GM12878 (cell line): ENCODE results near the gene PTPMT1.

Source experiments
- BHLHE40 ChIP-seq, 2 experiments: fragments of 450-650 bp in 1 of 2; IDR thresholded peaks; 2 replicates each; pipeline ENCODE4 v1.6.1; 2011 to 2017; ENCODE audit warnings: low read depth in 2 of 2, borderline replicate concordance in 1 of 2, improper control_type of control experiment in 1 of 2, low read length in 1 of 2, mild to moderate bottlenecking in 1 of 2
- CTCF ChIP-seq, 3 experiments: IDR thresholded peaks in 2 of 3; conservative IDR thresholded peaks in 1 of 3; 2 replicates each; pipeline ENCODE4 v1.5.1; 2011; ENCODE audit warnings: low read depth in 3 of 3, low read length in 3 of 3, mild to moderate bottlenecking in 3 of 3, control low read depth in 2 of 3, moderate library complexity in 2 of 3, inconsistent platforms in 1 of 3, mixed read lengths in 1 of 3; ENCODE audit not compliant: control insufficient read depth in 2 of 3, insufficient read depth in 1 of 3; ENCODE audit errors: extremely low read depth in 1 of 3
- MYC ChIP-seq: IDR thresholded peaks from 2 replicates; pipeline ENCODE4 v1.6.1; 2011; ENCODE audit warnings: mild to moderate bottlenecking, low read length, moderate library complexity, inconsistent platforms; ENCODE audit not compliant: insufficient read depth, insufficient replicate concordance, insufficient read length, severe bottlenecking
- POLR2A ChIP-seq: IDR thresholded peaks from 2 replicates; pipeline ENCODE4 v1.6.1; 2011; ENCODE audit warnings: low read depth, mild to moderate bottlenecking, low read length
- REST ChIP-seq: IDR thresholded peaks from 2 replicates; pipeline ENCODE4 v1.6.1; 2012; ENCODE audit warnings: mild to moderate bottlenecking, low read depth, low read length
- ZZZ3 ChIP-seq: IDR thresholded peaks from 2 replicates; pipeline ENCODE4 v1.6.1; 2011; ENCODE audit warnings: low read depth; ENCODE audit not compliant: control insufficient read depth, insufficient read length

- TF ChIP-seq CTCF (IDR thresholded peaks at IDR 0.05 in 2 of 3, conservative IDR thresholded peaks at IDR 0.05 in 1 of 3; ENCODE audit: control insufficient read depth in 2 of 3, extremely low read depth in 1 of 3, insufficient read depth in 1 of 3, low read depth in 3 of 3, low read length in 3 of 3) (no peak), REST (no peak), ZZZ3 (no peak), BHLHE40 (IDR thresholded peaks at IDR 0.05; ENCODE audit: borderline replicate concordance in 1 of 2, low read depth in 2 of 2, low read length in 1 of 2) (no peak), POLR2A (no peak), MYC (no peak)
Observed at GRCh38 chr11:47518212-47518964, 47.0 kb upstream of the PTPMT1 start.
